Measurements from ENCODE around the gene INS. TPM values are rescaled to one million over a fixed set of nuclear protein-coding genes. Genes with fewer than 3 reads are reported as not detected.

Gene INS
- total RNA-seq, 2 donors from 2014 or later, result not detected

DNA sequence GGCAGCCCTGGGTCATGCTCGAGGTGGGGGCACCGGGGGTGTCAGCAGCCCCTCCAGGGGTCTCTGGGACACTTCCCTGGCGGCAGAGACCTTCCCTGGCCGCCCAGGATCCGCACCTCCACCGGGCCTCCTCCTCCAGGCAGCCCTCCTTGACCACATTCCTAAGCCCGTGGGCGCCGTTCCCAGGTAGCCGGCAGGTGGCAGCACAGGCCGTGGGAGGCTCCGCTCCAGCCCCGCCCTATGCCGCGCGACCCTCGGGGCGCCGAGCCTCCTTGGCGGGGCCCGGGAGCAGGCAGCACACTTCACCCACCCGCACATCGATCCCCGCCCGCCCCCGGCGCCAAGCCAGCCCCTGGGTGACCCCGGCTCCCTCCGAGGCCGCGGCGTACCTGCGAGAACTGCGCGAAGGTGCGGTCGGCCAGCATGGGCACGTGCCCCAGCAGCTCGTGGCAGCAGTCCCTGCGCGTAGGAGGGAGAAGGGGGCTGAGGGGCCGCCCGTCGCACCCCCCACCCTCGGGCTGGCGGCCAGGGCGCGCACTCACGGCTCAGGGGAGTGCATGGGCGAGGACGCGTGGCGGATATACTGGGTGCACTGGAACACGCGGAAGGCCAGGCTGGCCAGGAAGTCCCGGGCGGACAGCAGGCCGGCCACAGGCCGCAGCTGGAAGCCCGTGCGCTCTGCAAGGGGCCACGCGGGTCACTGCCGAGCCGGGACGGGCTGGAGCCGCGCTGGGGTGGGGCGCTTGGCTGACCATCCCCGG, 5.3 kb upstream of the INS start:
- 54 to 57% methylated on average over 41 to 70 of the region's 70 CpGs for WGBS, 2 experiments (ENCODE audit: insufficient coverage in 1 of 2, insufficient read length in 1 of 2)

DNA sequence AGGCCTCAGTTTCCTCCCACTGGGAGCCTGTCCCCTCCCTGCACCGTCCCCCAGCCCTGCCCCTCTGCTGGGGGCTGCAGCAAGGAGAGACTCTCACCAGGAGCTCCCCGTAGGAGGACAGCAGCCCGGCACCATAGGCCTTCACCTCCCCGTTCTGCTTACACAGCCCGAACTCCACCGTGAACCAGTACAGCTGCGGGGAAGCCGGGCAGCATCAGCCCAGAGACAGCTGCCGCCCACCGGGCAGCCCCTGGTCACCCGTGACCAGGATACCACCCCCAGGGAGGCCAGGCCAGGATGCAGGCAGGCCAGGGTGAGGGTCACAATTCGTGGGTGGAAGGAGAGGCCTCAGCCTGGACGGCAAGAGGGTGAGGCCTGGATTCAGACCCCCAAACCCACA, 4.6 kb upstream of the INS start:
- Mint-ChIP-seq H3K4me3 (no peak overlapping the region), H3K9me3 (no peaks in the 10 kb centered on the region), H3K4me1 (no peaks in the 10 kb centered on the region), H3K27ac (no peak overlapping the region), H3K36me3 (ENCODE audit: low read depth) (no peaks in the 10 kb centered on the region), H3K27me3 (ENCODE audit: insufficient read depth) (peaks cover 3% of the 10 kb centered on the region)
- Histone ChIP-seq H3K9me3 (ENCODE audit: control insufficient read depth, low read length) (no peaks in the 10 kb centered on the region), H3K4me3 (ENCODE audit: low read length) (no peak overlapping the region), H3K4me1 (ENCODE audit: control insufficient read depth, insufficient read depth, low read length) (no peaks in the 10 kb centered on the region), H3K36me3 (ENCODE audit: control insufficient read depth, insufficient read depth, low read length) (no peaks in the 10 kb centered on the region), H3K27ac (ENCODE audit: low read depth, low read length) (no peak overlapping the region), H3K27me3 (ENCODE audit: control insufficient read depth, insufficient read depth, low read length, poor library complexity, severe bottlenecking) (no peaks in the 10 kb centered on the region), H3K9ac (ENCODE audit: extremely low read depth, low read length, poor library complexity, severe bottlenecking) (no peak overlapping the region)
- TF ChIP-seq, protein P1, sequence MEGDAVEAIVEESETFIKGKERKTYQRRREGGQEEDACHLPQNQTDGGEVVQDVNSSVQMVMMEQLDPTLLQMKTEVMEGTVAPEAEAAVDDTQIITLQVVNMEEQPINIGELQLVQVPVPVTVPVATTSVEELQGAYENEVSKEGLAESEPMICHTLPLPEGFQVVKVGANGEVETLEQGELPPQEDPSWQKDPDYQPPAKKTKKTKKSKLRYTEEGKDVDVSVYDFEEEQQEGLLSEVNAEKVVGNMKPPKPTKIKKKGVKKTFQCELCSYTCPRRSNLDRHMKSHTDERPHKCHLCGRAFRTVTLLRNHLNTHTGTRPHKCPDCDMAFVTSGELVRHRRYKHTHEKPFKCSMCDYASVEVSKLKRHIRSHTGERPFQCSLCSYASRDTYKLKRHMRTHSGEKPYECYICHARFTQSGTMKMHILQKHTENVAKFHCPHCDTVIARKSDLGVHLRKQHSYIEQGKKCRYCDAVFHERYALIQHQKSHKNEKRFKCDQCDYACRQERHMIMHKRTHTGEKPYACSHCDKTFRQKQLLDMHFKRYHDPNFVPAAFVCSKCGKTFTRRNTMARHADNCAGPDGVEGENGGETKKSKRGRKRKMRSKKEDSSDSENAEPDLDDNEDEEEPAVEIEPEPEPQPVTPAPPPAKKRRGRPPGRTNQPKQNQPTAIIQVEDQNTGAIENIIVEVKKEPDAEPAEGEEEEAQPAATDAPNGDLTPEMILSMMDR (conservative IDR thresholded peaks at IDR 0.05), result no peak
- no peak for DNase-seq
- WGBS, 2 experiments (ENCODE audit: insufficient coverage in 1 of 2, insufficient read length in 1 of 2), result 88 to 89% methylated on average over 9 to 13 of the region's 13 CpGs

More for the DNA sequence above, 5.3 kb upstream of the INS start:
- H3K9me3 Mint-ChIP-seq, result no peaks in the 10 kb centered on the region
- H3K27me3 Mint-ChIP-seq (ENCODE audit: insufficient read depth), result peaks cover 3% of the 10 kb centered on the region
- H3K27me3 ChIP-seq (ENCODE audit: control insufficient read depth, insufficient read depth, low read length, poor library complexity, severe bottlenecking), result no peaks in the 10 kb centered on the region
- no peak overlapping the region for H3K9ac ChIP-seq (ENCODE audit: extremely low read depth, low read length, poor library complexity, severe bottlenecking)
- H3K9me3 ChIP-seq (ENCODE audit: control insufficient read depth, low read length), result no peaks in the 10 kb centered on the region
- no peak overlapping the region for H3K4me3 ChIP-seq (ENCODE audit: low read length)
- no peak overlapping the region for H3K4me3 Mint-ChIP-seq
- H3K36me3 Mint-ChIP-seq (ENCODE audit: low read depth), result no peaks in the 10 kb centered on the region
- H3K27ac Mint-ChIP-seq, result no peak overlapping the region
- H3K36me3 ChIP-seq (ENCODE audit: control insufficient read depth, insufficient read depth, low read length), result no peaks in the 10 kb centered on the region
- H3K27ac ChIP-seq (ENCODE audit: low read depth, low read length), result no peak overlapping the region
- TF ChIP-seq, protein P1 (conservative IDR thresholded peaks at IDR 0.05), result peak; percentile 87
- DNase-seq, result peak; percentile 86
- H3K4me1 ChIP-seq (ENCODE audit: control insufficient read depth, insufficient read depth, low read length), result no peaks in the 10 kb centered on the region
- H3K4me1 Mint-ChIP-seq, result no peaks in the 10 kb centered on the region

DNA sequence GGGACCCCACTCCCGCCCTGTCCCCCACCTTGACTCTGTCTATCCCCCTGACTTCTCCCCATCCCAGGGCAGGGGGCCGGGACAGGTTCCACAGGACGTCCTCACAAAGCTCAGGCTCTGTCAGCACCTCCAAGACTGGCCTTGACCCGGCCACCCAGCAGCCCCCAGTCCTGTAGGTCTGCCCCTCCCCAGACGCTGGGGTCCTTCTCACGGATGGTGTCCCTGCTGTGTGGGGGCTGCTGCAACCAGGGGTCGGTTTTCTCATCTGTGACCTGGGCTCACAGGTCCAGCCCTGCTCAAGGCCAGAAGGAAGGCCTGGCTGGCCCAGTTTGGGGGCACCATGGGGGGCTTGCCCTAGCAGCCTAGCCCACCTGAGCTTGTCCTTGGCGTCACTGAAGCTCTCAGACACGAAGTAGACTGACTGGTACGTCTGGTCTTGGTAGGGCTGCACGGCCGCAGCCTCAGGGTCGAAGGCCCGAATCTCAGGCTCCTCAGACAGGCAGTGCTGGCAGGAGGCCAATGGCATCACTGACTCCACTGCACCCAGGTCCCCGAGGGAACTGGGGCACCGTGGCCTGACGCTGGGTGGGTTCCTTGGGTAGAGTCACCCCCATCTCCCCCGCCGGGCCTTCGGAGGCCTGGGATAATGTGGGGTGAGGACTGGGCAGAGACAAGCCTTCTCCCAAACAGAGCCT, 4.0 kb upstream of the INS start:
- H3K27me3 Mint-ChIP-seq (ENCODE audit: insufficient read depth), result peaks cover 3% of the 10 kb centered on the region
- TF ChIP-seq, protein P1 (conservative IDR thresholded peaks at IDR 0.05), result no peak
- 92 to 100% methylated on average over 8 to 20 of the region's 20 CpGs for WGBS, 2 experiments (ENCODE audit: insufficient coverage in 1 of 2, insufficient read length in 1 of 2)
- H3K9me3 ChIP-seq (ENCODE audit: control insufficient read depth, low read length), result no peaks in the 10 kb centered on the region
- no peak for DNase-seq
- no peak overlapping the region for H3K27ac Mint-ChIP-seq
- no peaks in the 10 kb centered on the region for H3K4me1 ChIP-seq (ENCODE audit: control insufficient read depth, insufficient read depth, low read length)
- no peaks in the 10 kb centered on the region for H3K9me3 Mint-ChIP-seq
- no peaks in the 10 kb centered on the region for H3K36me3 ChIP-seq (ENCODE audit: control insufficient read depth, insufficient read depth, low read length)
- no peak overlapping the region for H3K9ac ChIP-seq (ENCODE audit: extremely low read depth, low read length, poor library complexity, severe bottlenecking)
- no peaks in the 10 kb centered on the region for H3K36me3 Mint-ChIP-seq (ENCODE audit: low read depth)
- no peak overlapping the region for H3K4me3 ChIP-seq (ENCODE audit: low read length)
- no peak overlapping the region for H3K27ac ChIP-seq (ENCODE audit: low read depth, low read length)
- H3K4me3 Mint-ChIP-seq, result no peak overlapping the region
- H3K4me1 Mint-ChIP-seq, result no peaks in the 10 kb centered on the region
- no peaks in the 10 kb centered on the region for H3K27me3 ChIP-seq (ENCODE audit: control insufficient read depth, insufficient read depth, low read length, poor library complexity, severe bottlenecking)

Measured in endodermal cell (in vitro differentiated cells).